Thyroid gland (tissue), 4 donors: ENCODE results near the gene TEAD2. TPM values are rescaled to one million over a fixed set of nuclear protein-coding genes. Genes with fewer than 3 reads are reported as not detected.
"Not testable (repeated sequence)": the region's sequence is repeated elsewhere in the genome, so short reads cannot be mapped to it uniquely, and the experiment has no call there.

Experiments
- DNase-seq, 2 donors: peaks; one replicate each; pipeline ENCODE4 v3.0.0-alpha.2; 2019
- H3K27ac ChIP-seq, 3 donors: fragments of 200-600 bp; sonication (generic); 1 replicate in 2 of 3; 2 replicates in 1 of 3; pipeline ENCODE4 v1.5.1; 2016 to 2019; ENCODE audit warnings: mild to moderate bottlenecking in 1 of 3, moderate library complexity in 1 of 3
- H3K27me3 ChIP-seq: fragments of 200-600 bp; sonication (generic); one replicate; pipeline ENCODE4 v1.5.1; 2019
- H3K36me3 ChIP-seq, 2 donors: fragments of 200-600 bp; sonication (generic); one replicate each; pipeline ENCODE4 v1.5.1; 2016 to 2019
- H3K4me1 ChIP-seq, 2 donors: fragments of 200-600 bp; sonication (generic); one replicate each; pipeline ENCODE4 v1.5.1; 2017 to 2019
- H3K4me3 ChIP-seq, 3 donors: fragments of 200-600 bp; sonication (generic); replicated peaks in 1 of 3; 1 replicate in 2 of 3; 2 replicates in 1 of 3; pipeline ENCODE4 v1.5.1; 2016; ENCODE audit warnings: mild to moderate bottlenecking in 1 of 3
- H3K9me3 ChIP-seq: fragments of 200-600 bp; sonication (generic); one replicate; pipeline ENCODE4 v1.5.1; 2017
- CTCF ChIP-seq, 6 experiments: fragments of 200-600 bp in 3 of 6; fragments of 450-650 bp in 3 of 6; sonication (generic) in 3 of 6; IDR thresholded peaks; one replicate each; pipeline ENCODE4 v1.5.1; 2016 to 2019; ENCODE audit warnings: antibody characterized with exemption in 6 of 6, mild to moderate bottlenecking in 2 of 6, inconsistent platforms in 1 of 6, moderate library complexity in 1 of 6
- POLR2A ChIP-seq, 2 donors: fragments of 450-650 bp; IDR thresholded peaks; one replicate each; pipeline ENCODE4 v1.6.1; 2017; ENCODE audit warnings: antibody characterized with exemption in 2 of 2, mild to moderate bottlenecking in 2 of 2, moderate library complexity in 1 of 2
- WGBS, 2 donors: methylation state at CpG; one replicate each; pipeline ENCODE4 v1.1.5; 2017; 5-methylcytosine and 5-hydroxymethylcytosine counted together
- intact Hi-C: fragments of 100-400 bp; cut with DNase I; formaldehyde crosslinking; loops from one replicate; pipeline ENCODE4 v1.15.1; 2023
- total RNA-seq, 4 donors: library from RNA; depleted of rRNA; stranded (reverse); fragments of >200 nt; gene quantifications; one replicate each; pipeline ENCODE4 v1.2.3, GENCODE V29; 2016

TEAD2 gene
- total RNA-seq, 4 donors from 2014 or later, result 6.9 to 19.5 (median 13.7) TPM

- Histone ChIP-seq H3K36me3 (no peaks in the 10 kb centered on the region), H3K27ac (no peak overlapping the region), H3K9me3 (no peaks in the 10 kb centered on the region), H3K27me3 (no peaks in the 10 kb centered on the region), H3K4me1 (no peaks in the 10 kb centered on the region), H3K4me3 (no peak overlapping the region)
- intact Hi-C loops, result no loop called here
- TF ChIP-seq POLR2A (IDR thresholded peaks at IDR 0.05) (no peak), CTCF (IDR thresholded peaks at IDR 0.05) (no peak)
- DNase-seq, result no peak
These were observed 43.9 kb downstream of the TEAD2 start for GRCh38 chr19:49318296-49318695.

- DNase-seq, result no peak
- H3K27ac ChIP-seq, result no peak overlapping the region
- no peaks in the 10 kb centered on the region for H3K9me3 ChIP-seq
- H3K4me1 ChIP-seq, result no peaks in the 10 kb centered on the region
- no peaks in the 10 kb centered on the region for H3K27me3 ChIP-seq
- intact Hi-C loops, result no loop called here
- TF ChIP-seq CTCF (IDR thresholded peaks at IDR 0.05) (no peak), POLR2A (IDR thresholded peaks at IDR 0.05) (no peak)
- H3K36me3 ChIP-seq, result no peaks in the 10 kb centered on the region
- H3K4me3 ChIP-seq, result no peak overlapping the region
These were observed 45.9 kb downstream of the TEAD2 start for GRCh38 chr19:49316284-49316683.

GRCh38 chr19:49315111-49315510, 47.1 kb downstream of the TEAD2 start:
- no peak overlapping the region for H3K4me3 ChIP-seq
- H3K9me3 ChIP-seq, result no peaks in the 10 kb centered on the region
- H3K4me1 ChIP-seq, result no peaks in the 10 kb centered on the region
- intact Hi-C loops, result no loop called here
- H3K27ac ChIP-seq, result no peak overlapping the region
- H3K36me3 ChIP-seq, result no peaks in the 10 kb centered on the region
- no peaks in the 10 kb centered on the region for H3K27me3 ChIP-seq
- no peak for TF ChIP-seq POLR2A (IDR thresholded peaks at IDR 0.05)
- no peak for TF ChIP-seq CTCF (IDR thresholded peaks at IDR 0.05)
- WGBS, 2 donors, result 80 to 89% methylated on average over 1 of the region's 1 CpG
- no peak for DNase-seq

GRCh38 chr19:49309087-49309486, 53.1 kb downstream of the TEAD2 start:
- WGBS, 2 donors, result 92% methylated on average over 6 of the region's 6 CpGs
- DNase-seq, result no peak
- H3K27ac ChIP-seq, result no peak overlapping the region
- no peaks in the 10 kb centered on the region for H3K9me3 ChIP-seq
- H3K4me1 ChIP-seq, result no peaks in the 10 kb centered on the region
- intact Hi-C loops, result no loop called here
- H3K36me3 ChIP-seq, result no peaks in the 10 kb centered on the region
- TF ChIP-seq CTCF (IDR thresholded peaks at IDR 0.05) (no peak), POLR2A (IDR thresholded peaks at IDR 0.05) (no peak)
- no peak overlapping the region for H3K4me3 ChIP-seq
- no peaks in the 10 kb centered on the region for H3K27me3 ChIP-seq

GRCh38 chr19:49306734-49307133, 55.5 kb downstream of the TEAD2 start:
- H3K27ac ChIP-seq, H3K9me3 ChIP-seq, intact Hi-C loops, H3K4me3 ChIP-seq, DNase-seq, H3K4me1 ChIP-seq, H3K27me3 ChIP-seq, H3K36me3 ChIP-seq: not testable (repeated sequence)
- WGBS, 2 donors, result 75 to 84% methylated on average over 7 of the region's 7 CpGs

GRCh38 chr19:49301866-49302252, 60.4 kb downstream of the TEAD2 start:
- no peak for DNase-seq
- WGBS, 2 donors, result 86 to 88% methylated on average over 5 of the region's 5 CpGs
- no peak overlapping the region for H3K27ac ChIP-seq
- no peak for TF ChIP-seq POLR2A (IDR thresholded peaks at IDR 0.05)
- TF ChIP-seq CTCF (IDR thresholded peaks at IDR 0.05), result no peak
- H3K4me1 ChIP-seq, result no peaks in the 10 kb centered on the region
- H3K27me3 ChIP-seq, result no peaks in the 10 kb centered on the region
- H3K9me3 ChIP-seq, result no peaks in the 10 kb centered on the region
- no peak overlapping the region for H3K4me3 ChIP-seq
- intact Hi-C loops, result no loop called here
- H3K36me3 ChIP-seq, result no peaks in the 10 kb centered on the region
